Body of pancreas (tissue), 4 donors: ENCODE data around the gene AKAP17A. TPM values are rescaled to one million over a fixed set of nuclear protein-coding genes. Genes with fewer than 3 reads are reported as not detected.
"Not testable (repeated sequence)": the region's sequence is repeated elsewhere in the genome, so short reads cannot be mapped to it uniquely, and the experiment has no call there.

Experiments used
- ATAC-seq: fragments of 150-250 bp; one replicate; pipeline ENCODE4 v1.9.1; 2016
- DNase-seq, 4 donors: peaks; one replicate each; pipeline ENCODE4 v3.0.0-alpha.2; 2019
- H3K27ac ChIP-seq, 4 donors: fragments of 200-600 bp; sonication (generic); 1 replicate in 3 of 4; 2 replicates in 1 of 4; pipeline versions ENCODE4 v1.5.1 to v1.6.1; 2016 to 2019; ENCODE audit warnings: mild to moderate bottlenecking in 1 of 4, mixed read lengths in 1 of 4, moderate library complexity in 1 of 4
- H3K27me3 ChIP-seq, 2 donors: fragments of 200-600 bp; sonication (generic); one replicate each; pipeline ENCODE4 v1.6.0; 2016; ENCODE audit warnings: mild to moderate bottlenecking in 1 of 2
- H3K36me3 ChIP-seq, 2 donors: fragments of 200-600 bp; sonication (generic); replicated peaks in 1 of 2; 2 replicates each; pipeline ENCODE4 v1.5.1; 2016; ENCODE audit warnings: low read depth in 2 of 2; ENCODE audit not compliant: insufficient read depth in 1 of 2
- H3K4me1 ChIP-seq: fragments of 200-600 bp; sonication (generic); one replicate; pipeline ENCODE4 v1.6.0; 2016
- H3K4me3 ChIP-seq, 2 donors: fragments of 200-600 bp; sonication (generic); 1 replicate in 1 of 2; 2 replicates in 1 of 2; pipeline ENCODE4 v1.5.1; 2016 to 2019
- H3K9me3 ChIP-seq, 3 donors: fragments of 200-600 bp; sonication (generic); 1 replicate in 2 of 3; 2 replicates in 1 of 3; pipeline ENCODE4 v1.5.1; 2016
- POLR2A ChIP-seq, 3 donors: fragments of 450-650 bp; IDR thresholded peaks; one replicate each; pipeline ENCODE4 v1.6.1; 2016; ENCODE audit warnings: antibody characterized with exemption in 3 of 3, mild to moderate bottlenecking in 2 of 3
- WGBS, 2 donors: methylation state at CpG; one replicate each; pipeline ENCODE4 v1.1.5; 2017; 5-methylcytosine and 5-hydroxymethylcytosine counted together
- intact Hi-C: fragments of 100-400 bp; cut with DNase I; formaldehyde crosslinking; loops from one replicate; pipeline ENCODE4 v1.15.1; 2023
- total RNA-seq, 2 donors: library from RNA; depleted of rRNA; stranded (reverse); fragments of >200 nt; gene quantifications; one replicate each; pipeline ENCODE4 v1.1.0, GENCODE V29; 2016
- TF ChIP-seq, protein P1 (sequence below), 7 experiments: fragments of 450-650 bp in 4 of 7; fragments of 200-600 bp in 3 of 7; sonication (generic) in 3 of 7; IDR thresholded peaks; one replicate each; pipeline ENCODE4 v1.5.1; 2016 to 2019; ENCODE audit warnings: antibody characterized with exemption in 7 of 7

Gene AKAP17A
- total RNA-seq, 2 donors from 2014 or later = 55.5 to 162 TPM

- WGBS, 2 donors = 78% methylated on average over 3 of the region's 3 CpGs
- no peaks in the 10 kb centered on the region for H3K27me3 ChIP-seq
- ATAC-seq = no peak
- H3K36me3 ChIP-seq = no peaks in the 10 kb centered on the region
- intact Hi-C loops = no loop called here
- no peaks in the 10 kb centered on the region for H3K4me1 ChIP-seq
- H3K27ac ChIP-seq = no peak overlapping the region
- H3K9me3 ChIP-seq = no peaks in the 10 kb centered on the region
- no peak for TF ChIP-seq POLR2A (IDR thresholded peaks at IDR 0.05)
- TF ChIP-seq, protein P1, sequence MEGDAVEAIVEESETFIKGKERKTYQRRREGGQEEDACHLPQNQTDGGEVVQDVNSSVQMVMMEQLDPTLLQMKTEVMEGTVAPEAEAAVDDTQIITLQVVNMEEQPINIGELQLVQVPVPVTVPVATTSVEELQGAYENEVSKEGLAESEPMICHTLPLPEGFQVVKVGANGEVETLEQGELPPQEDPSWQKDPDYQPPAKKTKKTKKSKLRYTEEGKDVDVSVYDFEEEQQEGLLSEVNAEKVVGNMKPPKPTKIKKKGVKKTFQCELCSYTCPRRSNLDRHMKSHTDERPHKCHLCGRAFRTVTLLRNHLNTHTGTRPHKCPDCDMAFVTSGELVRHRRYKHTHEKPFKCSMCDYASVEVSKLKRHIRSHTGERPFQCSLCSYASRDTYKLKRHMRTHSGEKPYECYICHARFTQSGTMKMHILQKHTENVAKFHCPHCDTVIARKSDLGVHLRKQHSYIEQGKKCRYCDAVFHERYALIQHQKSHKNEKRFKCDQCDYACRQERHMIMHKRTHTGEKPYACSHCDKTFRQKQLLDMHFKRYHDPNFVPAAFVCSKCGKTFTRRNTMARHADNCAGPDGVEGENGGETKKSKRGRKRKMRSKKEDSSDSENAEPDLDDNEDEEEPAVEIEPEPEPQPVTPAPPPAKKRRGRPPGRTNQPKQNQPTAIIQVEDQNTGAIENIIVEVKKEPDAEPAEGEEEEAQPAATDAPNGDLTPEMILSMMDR (IDR thresholded peaks at IDR 0.05) = no peak
- no peak for DNase-seq
- H3K4me3 ChIP-seq = no peak overlapping the region
Observed at GRCh38 chrX:1551959-1552546, 39.4 kb upstream of the AKAP17A start.

DNA sequence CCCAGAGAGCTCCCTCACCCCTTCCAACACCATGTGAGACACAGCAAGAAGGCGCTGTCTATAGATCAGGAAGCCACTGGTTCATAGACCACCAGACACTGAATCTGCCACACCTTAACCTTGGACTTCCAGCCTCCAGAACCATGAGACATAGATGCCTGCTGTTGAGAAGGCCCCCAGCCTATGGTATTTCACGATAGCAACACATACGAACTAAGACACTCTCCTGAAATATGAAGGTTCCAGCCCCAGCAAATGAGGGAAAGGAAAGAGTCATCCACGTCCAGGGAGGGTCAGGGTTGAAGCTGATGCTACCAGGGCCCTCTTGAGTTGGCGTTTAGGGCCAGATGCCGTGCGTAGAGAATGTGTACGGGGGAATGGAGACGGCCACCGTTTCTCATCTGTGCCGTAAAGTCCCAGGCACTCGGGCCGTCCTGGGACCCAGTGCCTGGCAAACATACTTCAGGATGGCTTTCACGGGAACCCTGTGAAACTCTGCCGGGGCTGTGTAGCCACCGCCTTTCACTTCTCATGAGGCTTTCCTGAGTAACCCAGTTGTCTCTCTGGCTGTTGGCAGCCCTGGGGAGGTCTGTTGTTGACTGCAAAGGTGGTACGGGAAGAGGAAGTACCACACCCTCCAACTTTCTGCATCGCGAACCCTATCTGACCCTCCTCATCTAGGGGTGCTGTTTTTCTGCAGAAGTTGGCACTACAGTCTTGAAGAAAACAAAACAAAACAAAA, 36.8 kb upstream of the AKAP17A start:
- 68 to 77% methylated on average over 13 to 19 of the region's 19 CpGs for WGBS, 2 donors
- Histone ChIP-seq H3K9me3 (no peaks in the 10 kb centered on the region), H3K27ac (no peak overlapping the region), H3K36me3 (no peaks in the 10 kb centered on the region), H3K4me3 (no peak overlapping the region), H3K4me1 (no peaks in the 10 kb centered on the region), H3K27me3 (no peaks in the 10 kb centered on the region)
- TF ChIP-seq, protein P1 (IDR thresholded peaks at IDR 0.05) = no peak
- ATAC-seq = no peak
- intact Hi-C loops = no loop called here
- no peak for DNase-seq

DNA sequence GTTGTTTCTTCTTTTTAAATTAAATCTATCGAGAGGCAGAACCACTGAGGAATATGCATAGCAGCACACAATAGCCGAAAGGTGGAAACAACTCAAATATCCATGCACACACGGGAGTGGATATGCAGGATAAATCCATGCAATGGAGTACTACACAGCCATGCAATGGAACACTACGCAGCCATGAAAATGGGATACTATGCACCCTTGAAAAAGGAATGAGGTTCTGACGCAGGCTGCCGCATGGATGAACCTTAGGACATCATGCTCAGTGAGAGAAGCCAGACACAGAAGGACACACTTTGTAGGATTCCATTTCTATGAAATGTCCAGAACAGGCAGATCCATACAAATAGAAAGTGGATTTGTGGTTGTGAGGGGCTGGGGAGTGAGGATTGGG, 36.0 kb upstream of the AKAP17A start:
- intact Hi-C loops = no loop called here
- WGBS, 2 donors = 83 to 87% methylated on average over 6 of the region's 6 CpGs
- ATAC-seq = no peak

GRCh38 chrX:1557442-1557841, 34.0 kb upstream of the AKAP17A start:
- H3K4me3 ChIP-seq, H3K27me3 ChIP-seq, intact Hi-C loops, DNase-seq, H3K4me1 ChIP-seq, H3K27ac ChIP-seq, H3K9me3 ChIP-seq, H3K36me3 ChIP-seq, ATAC-seq: not testable (repeated sequence)

More for the DNA sequence above, 36.0 kb upstream of the AKAP17A start:
- Histone ChIP-seq H3K36me3 (no peaks in the 10 kb centered on the region), H3K9me3 (no peaks in the 10 kb centered on the region), H3K27ac (no peak overlapping the region), H3K4me3 (no peak overlapping the region), H3K27me3 (no peaks in the 10 kb centered on the region), H3K4me1 (no peaks in the 10 kb centered on the region)
- TF ChIP-seq POLR2A (IDR thresholded peaks at IDR 0.05) = no peak
- TF ChIP-seq, protein P1 (IDR thresholded peaks at IDR 0.05) = no peak
- DNase-seq = no peak

- Histone ChIP-seq H3K27me3 (no peaks in the 10 kb centered on the region), H3K27ac (no peak overlapping the region), H3K4me3 (no peak overlapping the region), H3K4me1 (no peaks in the 10 kb centered on the region), H3K9me3 (no peaks in the 10 kb centered on the region), H3K36me3 (no peaks in the 10 kb centered on the region)
- intact Hi-C loops = no loop called here
- WGBS, 2 donors = 77 to 84% methylated on average over 13 of the region's 13 CpGs
- ATAC-seq (no peak), DNase-seq (peak in 1 of 4 donors; percentile 21)
- TF ChIP-seq POLR2A (IDR thresholded peaks at IDR 0.05) = no peak
- TF ChIP-seq, protein P1 (IDR thresholded peaks at IDR 0.05) = no peak
Observed at GRCh38 chrX:1558761-1559468, 32.5 kb upstream of the AKAP17A start.
